Urinary bladder (tissue), 4 donors: ENCODE results near the gene PRKACB. TPM values are rescaled to one million over a fixed set of nuclear protein-coding genes. Genes with fewer than 3 reads are reported as not detected.

Experiments used
- DNase-seq: peaks from one replicate; pipeline ENCODE4 v3.0.0-alpha.2; 2015; ENCODE audit errors: extremely low spot score
- H3K27ac ChIP-seq: one replicate; pipeline ENCODE4 v1.5.1; 2013; ENCODE audit warnings: low read depth, mild to moderate bottlenecking, moderate library complexity
- H3K36me3 ChIP-seq: one replicate; pipeline ENCODE4 v1.6.1; 2013; ENCODE audit warnings: mild to moderate bottlenecking, moderate library complexity; ENCODE audit not compliant: insufficient read depth
- H3K4me1 ChIP-seq: one replicate; pipeline ENCODE4 v1.6.1; 2013; ENCODE audit warnings: mild to moderate bottlenecking, moderate library complexity; ENCODE audit not compliant: insufficient read depth
- H3K4me3 ChIP-seq: one replicate; pipeline ENCODE4 v1.5.1; 2013; ENCODE audit warnings: low read depth, low read length
- WGBS: extraction: QIAGEN DNeasy Blood & Tissue Kit; methylation state at CpG from one replicate; pipeline ENCODE4 v1.1.7; 2013; 5-methylcytosine and 5-hydroxymethylcytosine counted together
- polyA plus RNA-seq: library from polyadenylated mRNA; stranded (reverse); fragments of 200-250 nt; gene quantifications from one replicate; pipeline ENCODE4 v1.2.3, GENCODE V29; 2013
- total RNA-seq: library from RNA; depleted of rRNA; stranded (reverse); fragments of >200 nt; gene quantifications from one replicate; pipeline ENCODE4 v1.2.3, GENCODE V29; 2014
- donor health status: healthy with polysubstance abuse.
- donor health status: healthy.

PRKACB gene
- total and polyA plus RNA-seq, 2 donors = 33.5 to 107 TPM

DNA sequence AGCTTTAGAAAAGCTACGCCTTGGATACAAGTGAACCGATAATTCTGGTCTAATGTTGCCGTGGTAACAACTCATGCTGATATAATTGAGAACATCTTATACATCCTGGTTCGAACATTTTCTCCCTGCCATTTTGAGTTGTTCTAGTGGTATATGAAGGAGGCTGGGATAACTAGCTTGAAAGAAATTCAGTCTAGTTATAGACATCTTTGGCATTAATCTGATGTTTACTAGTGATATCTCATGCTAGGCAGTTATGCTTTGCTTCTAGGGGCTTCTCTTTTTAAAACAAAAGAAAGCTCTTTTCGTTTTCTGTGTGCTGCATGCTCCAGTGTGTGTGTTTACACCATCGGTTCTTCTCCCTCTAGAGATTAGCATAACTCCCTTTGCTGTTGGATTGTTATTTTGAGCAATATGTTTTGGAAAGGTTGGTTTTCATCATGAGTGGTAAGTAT is 20.5 kb downstream of the PRKACB start:
- Histone ChIP-seq H3K27ac (no peak overlapping the region), H3K4me3 (no peak overlapping the region), H3K36me3 (no peaks in the 10 kb centered on the region), H3K4me1 (no peaks in the 10 kb centered on the region)
- DNase-seq = no peak
- WGBS = 56% methylated on average over 6 of the region's 6 CpGs

GRCh38 chr1:84165601-84166000 is 21.5 kb downstream of the PRKACB start:
- WGBS = 96% methylated on average over 1 of the region's 1 CpG
- H3K4me3 ChIP-seq = no peak overlapping the region
- no peaks in the 10 kb centered on the region for H3K36me3 ChIP-seq
- no peak overlapping the region for H3K27ac ChIP-seq
- no peak for DNase-seq
- H3K4me1 ChIP-seq = no peaks in the 10 kb centered on the region

DNA sequence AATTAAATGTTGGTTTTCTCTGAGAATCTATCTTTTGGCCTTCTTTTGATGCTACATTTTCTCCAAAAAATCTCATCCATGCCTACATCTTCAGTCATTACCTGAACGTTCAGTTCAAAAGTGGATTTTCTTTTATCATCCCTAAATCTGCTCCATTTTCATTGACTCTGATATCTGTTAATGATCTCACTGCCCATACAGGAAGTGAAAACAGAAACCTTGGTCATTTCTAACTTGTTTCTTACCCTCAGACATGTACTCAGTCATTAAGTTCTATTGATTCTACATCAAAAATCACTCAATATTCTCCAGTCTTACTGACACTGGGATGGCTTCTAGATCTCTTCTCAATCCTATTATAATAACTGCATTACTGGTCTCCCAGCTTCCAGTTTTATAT is 22.7 kb downstream of the PRKACB start:
- DNase-seq = no peak
- Histone ChIP-seq H3K4me1 (no peaks in the 10 kb centered on the region), H3K4me3 (no peak overlapping the region), H3K36me3 (no peaks in the 10 kb centered on the region), H3K27ac (no peak overlapping the region)
- 73% methylated on average over 1 of the region's 1 CpG for WGBS

GRCh38 chr1:84168783-84169182 is 24.7 kb downstream of the PRKACB start:
- no peak for DNase-seq
- Histone ChIP-seq H3K27ac (no peak overlapping the region), H3K4me1 (no peaks in the 10 kb centered on the region), H3K4me3 (no peak overlapping the region), H3K36me3 (no peaks in the 10 kb centered on the region)
- WGBS = 76% methylated on average over 2 of the region's 2 CpGs

- no peak for DNase-seq
- Histone ChIP-seq H3K27ac (no peak overlapping the region), H3K4me3 (no peak overlapping the region), H3K36me3 (no peaks in the 10 kb centered on the region), H3K4me1 (no peaks in the 10 kb centered on the region)
- 89% methylated on average over 1 of the region's 1 CpG for WGBS
Observed at GRCh38 chr1:84170171-84170570, 26.1 kb downstream of the PRKACB start.

GRCh38 chr1:84171481-84171880 is 27.4 kb downstream of the PRKACB start:
- 87% methylated on average over 2 of the region's 2 CpGs for WGBS
- no peak overlapping the region for H3K4me3 ChIP-seq
- DNase-seq = no peak
- no peaks in the 10 kb centered on the region for H3K4me1 ChIP-seq
- H3K27ac ChIP-seq = no peak overlapping the region
- H3K36me3 ChIP-seq = no peaks in the 10 kb centered on the region

- Histone ChIP-seq H3K27ac (no peak overlapping the region), H3K4me3 (no peak overlapping the region), H3K36me3 (no peaks in the 10 kb centered on the region), H3K4me1 (no peaks in the 10 kb centered on the region)
- 65% methylated on average over 4 of the region's 4 CpGs for WGBS
- DNase-seq = no peak
Observed at GRCh38 chr1:84174051-84174556, 30.0 kb downstream of the PRKACB start.

DNA sequence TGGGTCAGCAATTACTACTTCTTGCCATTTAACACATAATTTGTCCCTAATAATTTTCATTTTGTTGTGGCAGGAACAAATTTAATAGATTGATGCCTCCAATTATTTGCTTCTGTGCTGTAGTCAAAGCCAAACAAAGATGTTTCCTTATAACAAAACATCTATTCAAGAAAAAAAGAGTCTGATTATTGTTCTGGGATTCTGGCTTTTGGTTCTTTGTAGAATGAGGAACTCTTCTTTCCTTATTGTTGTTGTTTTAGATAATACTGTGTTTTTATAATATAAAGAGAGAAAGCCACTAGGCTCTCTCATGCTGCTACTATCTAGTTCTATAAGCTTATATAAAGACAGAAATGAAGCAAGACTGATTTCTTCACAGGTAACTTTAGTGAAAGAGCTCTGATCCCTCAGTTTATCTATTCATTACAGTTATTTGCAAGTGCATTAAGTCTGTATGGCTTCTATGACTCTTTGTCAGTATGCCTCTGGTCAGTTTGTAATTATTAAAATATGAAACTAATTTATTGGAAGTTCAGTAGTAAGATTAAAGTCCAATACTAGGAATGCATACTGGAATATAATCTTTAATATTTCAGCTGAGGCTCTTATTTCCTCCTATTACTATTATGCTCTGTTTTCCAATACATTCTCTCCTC is 37.4 kb downstream of the PRKACB start:
- H3K4me1 ChIP-seq = no peaks in the 10 kb centered on the region
- no peak for DNase-seq
- H3K27ac ChIP-seq = no peak overlapping the region
- no peak overlapping the region for H3K4me3 ChIP-seq
- no peaks in the 10 kb centered on the region for H3K36me3 ChIP-seq

DNA sequence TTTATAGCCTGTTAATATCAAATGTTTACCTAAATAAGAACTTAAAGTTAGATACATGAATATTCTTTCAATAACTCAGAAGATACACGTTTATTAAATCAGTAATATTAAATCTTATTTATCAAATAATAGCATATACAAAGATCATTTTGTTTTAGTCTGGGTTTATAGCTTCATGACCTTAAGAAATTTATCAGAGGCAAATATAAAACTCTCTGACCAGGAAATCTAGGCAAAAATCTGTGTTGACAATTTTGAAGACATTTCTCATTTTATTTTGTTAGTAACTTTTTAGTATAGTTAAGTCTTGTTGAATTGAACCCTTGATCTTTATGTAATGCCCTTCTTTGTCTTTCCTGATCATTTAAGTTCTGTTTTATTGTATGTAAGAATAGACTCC is 46.4 kb downstream of the PRKACB start:
- DNase-seq = no peak
- no peaks in the 10 kb centered on the region for H3K4me1 ChIP-seq
- H3K27ac ChIP-seq = no peak overlapping the region
- peaks cover 2% of the 10 kb centered on the region for H3K36me3 ChIP-seq
- 94% methylated on average over 1 of the region's 1 CpG for WGBS
- no peak overlapping the region for H3K4me3 ChIP-seq

DNA sequence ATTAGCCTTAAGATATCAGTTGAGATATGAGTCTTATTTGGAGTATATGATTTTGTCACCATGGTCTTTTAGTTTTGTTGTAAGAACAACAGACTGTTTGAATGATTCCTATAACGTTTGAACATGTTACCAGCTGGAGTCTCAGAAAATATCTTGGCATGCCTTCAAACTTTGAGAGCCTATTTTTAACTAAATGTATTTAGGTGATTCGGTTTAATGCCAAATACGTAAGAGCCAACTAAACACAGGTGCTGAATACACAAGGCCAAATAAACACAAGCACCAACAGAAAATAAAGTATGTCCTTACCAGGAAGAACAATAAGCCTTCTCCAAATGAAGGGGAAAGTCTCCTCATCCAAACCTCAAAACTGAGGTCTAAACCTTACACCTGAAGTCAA is 48.6 kb downstream of the PRKACB start:
- DNase-seq = no peak
- Histone ChIP-seq H3K36me3 (peaks cover 2% of the 10 kb centered on the region), H3K27ac (no peak overlapping the region), H3K4me1 (no peaks in the 10 kb centered on the region), H3K4me3 (no peak overlapping the region)
- 90% methylated on average over 3 of the region's 3 CpGs for WGBS

GRCh38 chr1:84198832-84199231 is 54.8 kb downstream of the PRKACB start:
- WGBS = 97% methylated on average over 6 of the region's 6 CpGs
- Histone ChIP-seq H3K4me3 (no peak overlapping the region), H3K4me1 (no peaks in the 10 kb centered on the region), H3K27ac (no peak overlapping the region), H3K36me3 (no peaks in the 10 kb centered on the region)
- DNase-seq = no peak

- H3K36me3 ChIP-seq = no peaks in the 10 kb centered on the region
Observed at GRCh38 chr1:84199257-84199656, 55.2 kb downstream of the PRKACB start.

GRCh38 chr1:84202126-84202525 is 58.1 kb downstream of the PRKACB start:
- H3K27ac ChIP-seq = no peak overlapping the region
- H3K36me3 ChIP-seq = no peaks in the 10 kb centered on the region
- no peak for DNase-seq
- no peaks in the 10 kb centered on the region for H3K4me1 ChIP-seq
- no peak overlapping the region for H3K4me3 ChIP-seq

More at GRCh38 chr1:84199257-84199656, 55.2 kb downstream of the PRKACB start:
- Histone ChIP-seq H3K4me3 (no peak overlapping the region), H3K4me1 (no peaks in the 10 kb centered on the region), H3K27ac (no peak overlapping the region)
- DNase-seq = no peak
- 96% methylated on average over 1 of the region's 1 CpG for WGBS

DNA sequence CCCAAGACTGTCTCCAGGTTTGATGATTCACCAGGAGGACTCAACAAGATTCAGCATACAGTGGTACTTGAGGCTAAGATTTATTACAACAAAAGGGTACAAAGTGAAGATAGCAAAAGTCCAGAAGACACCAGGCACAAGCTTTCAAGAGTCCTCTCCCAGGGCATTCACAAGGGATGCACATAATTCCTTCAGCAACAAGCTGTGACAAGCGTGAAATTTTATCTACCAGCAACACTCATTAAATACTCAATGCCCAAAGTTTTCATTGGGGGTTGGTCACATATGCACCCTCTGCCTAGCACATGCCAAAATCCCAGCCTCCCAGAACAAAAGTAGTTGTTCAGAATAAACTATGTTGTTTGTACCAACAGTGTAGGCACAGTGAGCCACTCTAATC is 62.3 kb downstream of the PRKACB start:
- WGBS = 91% methylated on average over 1 of the region's 1 CpG
- H3K4me3 ChIP-seq = no peak overlapping the region
- no peak overlapping the region for H3K27ac ChIP-seq
- no peak for DNase-seq
- H3K4me1 ChIP-seq = no peaks in the 10 kb centered on the region
- no peaks in the 10 kb centered on the region for H3K36me3 ChIP-seq

- H3K36me3 ChIP-seq = no peaks in the 10 kb centered on the region
- DNase-seq = no peak
Observed at GRCh38 chr1:84208935-84209334, 64.9 kb downstream of the PRKACB start.

More at GRCh38 chr1:84208935-84209334, 64.9 kb downstream of the PRKACB start:
- Histone ChIP-seq H3K4me3 (no peak overlapping the region), H3K4me1 (no peaks in the 10 kb centered on the region), H3K27ac (no peak overlapping the region)
